Keratinocyte (primary cell): ENCODE data around the gene ZNF33B. TPM values are rescaled to one million over a fixed set of nuclear protein-coding genes. Genes with fewer than 3 reads are reported as not detected.

Experiments used
- DNase-seq: peaks from one replicate; pipeline ENCODE4 v3.0.0-alpha.2; 2011; ENCODE audit warnings: low read depth, missing footprints, low spot score
- FAIRE-seq: peaks from 2 replicates; lab custom pipeline; 2011; peaks lifted over from hg19 to GRCh38; lab: Jason Lieb, UNC
- H2AFZ ChIP-seq: 2 replicates; pipeline ENCODE4 v1.6.0; 2012; ENCODE audit warnings: low read length, control low read depth, inconsistent platforms; ENCODE audit not compliant: control insufficient read depth
- H3K27ac ChIP-seq: 2 replicates; pipeline ENCODE4 v1.5.1; 2011; ENCODE audit warnings: low read length; ENCODE audit not compliant: control insufficient read depth, insufficient read depth
- H3K27me3 ChIP-seq: 3 replicates; pipeline ENCODE4 v1.6.0; 2011; ENCODE audit warnings: low read length; ENCODE audit not compliant: control insufficient read depth, insufficient read depth; ENCODE audit errors: extremely low read depth
- H3K36me3 ChIP-seq, 2 experiments: 2 replicates in 1 of 2; 3 replicates in 1 of 2; pipeline ENCODE4 v1.5.1; 2011; ENCODE audit warnings: low read length in 2 of 2, mild to moderate bottlenecking in 1 of 2; ENCODE audit not compliant: control insufficient read depth in 2 of 2, insufficient read depth in 2 of 2; ENCODE audit errors: extremely low read depth in 1 of 2
- H3K4me1 ChIP-seq: 3 replicates; pipeline ENCODE4 v1.5.1; 2011; ENCODE audit warnings: low read length; ENCODE audit not compliant: control insufficient read depth, insufficient read depth; ENCODE audit errors: extremely low read depth
- H3K4me2 ChIP-seq: 3 replicates; pipeline ENCODE4 v1.6.0; 2011; ENCODE audit warnings: low read depth, low read length; ENCODE audit not compliant: control insufficient read depth, insufficient read depth; ENCODE audit errors: extremely low read depth
- H3K4me3 ChIP-seq, 3 experiments: fragments of 200-600 bp in 1 of 3; sonication (generic) in 1 of 3; 2 replicates in 2 of 3; 3 replicates in 1 of 3; pipeline ENCODE4 v1.5.1; 2011 to 2016; ENCODE audit warnings: low read length in 3 of 3, mild to moderate bottlenecking in 3 of 3, control low read depth in 2 of 3, inconsistent platforms in 1 of 3, low read depth in 1 of 3, mixed read lengths in 1 of 3, mixed run types in 1 of 3, moderate library complexity in 1 of 3; ENCODE audit not compliant: control insufficient read depth in 2 of 3, insufficient read depth in 2 of 3; ENCODE audit errors: extremely low read depth in 1 of 3
- H3K79me2 ChIP-seq: 2 replicates; pipeline ENCODE4 v1.6.0; 2012; ENCODE audit warnings: low read length; ENCODE audit not compliant: control insufficient read depth, insufficient read depth
- H3K9ac ChIP-seq: 3 replicates; pipeline ENCODE4 v1.6.0; 2011; ENCODE audit warnings: low read length; ENCODE audit not compliant: control insufficient read depth, insufficient read depth; ENCODE audit errors: extremely low read depth
- H3K9me1 ChIP-seq: 3 replicates; pipeline ENCODE4 v1.6.0; 2011; ENCODE audit warnings: low read length; ENCODE audit not compliant: control insufficient read depth, insufficient read depth; ENCODE audit errors: extremely low read depth
- H3K9me3 ChIP-seq: 2 replicates; pipeline ENCODE4 v1.5.1; 2012; ENCODE audit warnings: low read depth, low read length; ENCODE audit not compliant: control insufficient read depth
- H4K20me1 ChIP-seq: 3 replicates; pipeline ENCODE4 v1.6.0; 2011; ENCODE audit warnings: low read length; ENCODE audit not compliant: control insufficient read depth, insufficient read depth; ENCODE audit errors: extremely low read depth
- EZH2 ChIP-seq: IDR thresholded peaks from one replicate; pipeline ENCODE4 v1.6.1; 2012; ENCODE audit warnings: inconsistent platforms, mild to moderate bottlenecking, low read length, moderate library complexity
- dilution Hi-C: fragments of 300-500 bp; cut with MboI; formaldehyde crosslinking; loops from one replicate; pipeline ENCODE4 v1.7.0; 2020; ENCODE audit warnings: low sequenced_read_pairs; ENCODE audit not compliant: extremely low pct_ligation_motif_present
- polyA minus RNA-seq, 3 experiments: library from RNA; depleted of rRNA, polyadenylated mRNA; stranded (reverse); fragments of >200 nt; gene quantifications; 1 replicate in 1 of 3; 2 replicates in 1 of 3; 3 replicates in 1 of 3; pipeline ENCODE4 v1.2.3, GENCODE V29; 2011
- polyA plus RNA-seq, 5 experiments: library from polyadenylated mRNA; depleted of rRNA in 3 of 5; stranded (reverse) in 3 of 5; stranded (forward) in 1 of 5; unstranded in 1 of 5; fragments of >200 nt; gene quantifications; 1 replicate in 1 of 5; 2 replicates in 3 of 5; 3 replicates in 1 of 5; pipeline versions ENCODE4 v1.2.1 to v1.2.3, GENCODE V29; 2011 to 2012; ENCODE audit warnings: missing spikeins in 2 of 5, low read depth in 1 of 5, low replicate concordance in 1 of 5
- TF ChIP-seq, protein P1 (sequence below), 3 experiments: IDR thresholded peaks in 1 of 3; conservative IDR thresholded peaks in 1 of 3; optimal IDR thresholded peaks in 1 of 3; 2 replicates in 2 of 3; 3 replicates in 1 of 3; pipeline versions ENCODE3 to v1.5.1; 2011; ENCODE audit warnings: low read length in 3 of 3, mild to moderate bottlenecking in 3 of 3, moderate library complexity in 2 of 3, control low read depth in 1 of 3, inconsistent platforms in 1 of 3; ENCODE audit not compliant: insufficient read depth in 2 of 3; ENCODE audit errors: extremely low read depth in 1 of 3

ZNF33B gene
- polyA plus RNA-seq (6.5 to 9.4 TPM (median 9.3 TPM) in 3 replicates), polyA minus RNA-seq (1.1 to 16.2 TPM (median 5.6 TPM) in 3 replicates)
- 16.3 TPM for polyA plus RNA-seq (2011; ENCODE audit: low read depth)
- polyA plus RNA-seq (2011; cell fraction: cytosol; rRNA removed) = 3.6 and 7.3 TPM in 2 replicates
- 9.9 and 11.6 TPM in 2 replicates for polyA plus RNA-seq (2011; cell fraction: nucleus; rRNA removed)
- 6.0 and 8.5 TPM in 2 replicates for polyA plus RNA-seq (2012; ENCODE audit: low replicate concordance)
- 3.3 TPM for polyA minus RNA-seq (2011; cell fraction: cytosol; rRNA and poly(A)+ RNA removed)
- polyA minus RNA-seq (2011; cell fraction: nucleus; rRNA and poly(A)+ RNA removed) = 4.4 and 17.8 TPM in 2 replicates

- H3K4me2 ChIP-seq = peak within 1 kb of the TSS; percentile 54
- H3K9me3 ChIP-seq = no peaks in the 10 kb centered on the region
- no peaks in the 10 kb centered on the region for H3K27me3 ChIP-seq
- H2AFZ ChIP-seq = peak within 1 kb of the TSS; percentile 95
- peaks cover 35% of the 10 kb centered on the region for H3K79me2 ChIP-seq
- peak; percentile 87 for DNase-seq
- H3K4me1 ChIP-seq = peaks cover 4% of the 10 kb centered on the region
- peak; percentile 79 for FAIRE-seq
- H3K4me3 ChIP-seq = peak within 1 kb of the TSS; percentile 51 to 90 (median 84)
- H3K36me3 ChIP-seq = no peaks in the 10 kb centered on the region
- peak within 1 kb of the TSS; percentile 92 for H3K9ac ChIP-seq
- no peaks in the 10 kb centered on the region for H4K20me1 ChIP-seq
- no peaks in the 10 kb centered on the region for H3K9me1 ChIP-seq
- H3K27ac ChIP-seq = peak within 1 kb of the TSS; percentile 92
- dilution Hi-C loops = no loop called here
- TF ChIP-seq, protein P1, sequence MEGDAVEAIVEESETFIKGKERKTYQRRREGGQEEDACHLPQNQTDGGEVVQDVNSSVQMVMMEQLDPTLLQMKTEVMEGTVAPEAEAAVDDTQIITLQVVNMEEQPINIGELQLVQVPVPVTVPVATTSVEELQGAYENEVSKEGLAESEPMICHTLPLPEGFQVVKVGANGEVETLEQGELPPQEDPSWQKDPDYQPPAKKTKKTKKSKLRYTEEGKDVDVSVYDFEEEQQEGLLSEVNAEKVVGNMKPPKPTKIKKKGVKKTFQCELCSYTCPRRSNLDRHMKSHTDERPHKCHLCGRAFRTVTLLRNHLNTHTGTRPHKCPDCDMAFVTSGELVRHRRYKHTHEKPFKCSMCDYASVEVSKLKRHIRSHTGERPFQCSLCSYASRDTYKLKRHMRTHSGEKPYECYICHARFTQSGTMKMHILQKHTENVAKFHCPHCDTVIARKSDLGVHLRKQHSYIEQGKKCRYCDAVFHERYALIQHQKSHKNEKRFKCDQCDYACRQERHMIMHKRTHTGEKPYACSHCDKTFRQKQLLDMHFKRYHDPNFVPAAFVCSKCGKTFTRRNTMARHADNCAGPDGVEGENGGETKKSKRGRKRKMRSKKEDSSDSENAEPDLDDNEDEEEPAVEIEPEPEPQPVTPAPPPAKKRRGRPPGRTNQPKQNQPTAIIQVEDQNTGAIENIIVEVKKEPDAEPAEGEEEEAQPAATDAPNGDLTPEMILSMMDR (optimal IDR thresholded peaks at IDR 0.05 in 1 of 3, IDR thresholded peaks at IDR 0.05 in 1 of 3, conservative IDR thresholded peaks at IDR 0.05 in 1 of 3; ENCODE audit: extremely low read depth in 1 of 3, insufficient read depth in 2 of 3, low read length in 3 of 3) = no peak
- TF ChIP-seq EZH2 = no peak
These were observed at the start of gene ZNF33B for GRCh38 chr10:42638055-42638820. ZNF33B (minus strand) TSS chr10:42638570; CDS start chr10:42636928, 1,642 bp downstream.

- TF ChIP-seq EZH2 = no peak
- TF ChIP-seq, protein P1 (optimal IDR thresholded peaks at IDR 0.05 in 1 of 3, IDR thresholded peaks at IDR 0.05 in 1 of 3, conservative IDR thresholded peaks at IDR 0.05 in 1 of 3; ENCODE audit: extremely low read depth in 1 of 3, insufficient read depth in 2 of 3, low read length in 3 of 3) = no peak
- Histone ChIP-seq H3K36me3 (no peaks in the 10 kb centered on the region), H3K4me1 (no peaks in the 10 kb centered on the region), H3K27ac (no peak overlapping the region), H3K4me2 (no peak overlapping the region), H4K20me1 (no peaks in the 10 kb centered on the region), H3K4me3 (no peak overlapping the region), H3K9me1 (no peaks in the 10 kb centered on the region), H3K79me2 (no peaks in the 10 kb centered on the region), H3K9me3 (no peaks in the 10 kb centered on the region), H3K9ac (no peak overlapping the region), H2AFZ (no peak overlapping the region), H3K27me3 (no peaks in the 10 kb centered on the region)
- no peak for FAIRE-seq
- dilution Hi-C loops = no loop called here
- DNase-seq = no peak
These were observed 46.1 kb upstream of the ZNF33B start for GRCh38 chr10:42684517-42684916.
